ENCODE measurements around the gene TMEM270. TPM values are rescaled to one million over a fixed set of nuclear protein-coding genes. Genes with fewer than 3 reads are reported as not detected.

Gene TMEM270
- total RNA-seq, 1 donor = not detected

DNA sequence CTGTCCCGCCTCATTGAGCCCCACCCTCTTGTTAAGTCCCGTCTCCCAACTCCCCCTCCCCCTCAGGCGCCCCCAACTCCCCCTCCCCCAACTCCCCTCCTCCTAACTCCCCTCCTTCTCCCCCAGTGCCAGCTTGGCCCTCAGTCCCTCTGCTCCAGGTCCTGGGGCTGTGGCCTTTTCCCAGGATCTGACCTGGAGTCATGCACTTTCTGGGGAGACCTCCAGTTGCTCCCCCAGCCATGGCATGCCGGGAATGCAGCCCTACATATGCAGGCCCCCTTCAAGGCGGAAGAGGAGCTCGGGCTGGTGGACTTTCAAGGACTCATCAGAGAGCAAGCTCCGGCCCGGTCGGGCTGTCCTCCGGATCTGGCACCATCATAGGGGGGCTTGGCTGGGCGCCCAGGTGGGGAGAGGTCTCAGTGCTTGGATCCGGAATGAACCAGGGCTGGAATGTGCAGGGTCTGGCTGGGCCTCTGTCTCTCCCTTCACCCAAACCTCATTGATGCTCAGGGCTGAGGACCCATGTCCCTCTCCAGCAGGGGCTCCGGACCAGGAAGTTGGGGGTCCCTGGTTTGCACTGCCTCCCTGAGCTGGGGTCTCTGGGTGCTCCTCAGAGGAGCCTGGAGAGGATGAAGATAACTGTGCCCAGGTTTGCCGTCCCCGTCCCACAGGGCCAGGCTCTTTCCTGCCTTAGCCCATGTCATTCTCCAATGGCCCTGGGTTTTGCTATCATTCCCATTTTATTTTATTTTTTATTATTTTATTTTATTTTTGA is 41.1 kb downstream of the TMEM270 start:
- no peak for DNase-seq (ENCODE audit: low read depth in 2 of 3, low spot score in 2 of 3)

DNA sequence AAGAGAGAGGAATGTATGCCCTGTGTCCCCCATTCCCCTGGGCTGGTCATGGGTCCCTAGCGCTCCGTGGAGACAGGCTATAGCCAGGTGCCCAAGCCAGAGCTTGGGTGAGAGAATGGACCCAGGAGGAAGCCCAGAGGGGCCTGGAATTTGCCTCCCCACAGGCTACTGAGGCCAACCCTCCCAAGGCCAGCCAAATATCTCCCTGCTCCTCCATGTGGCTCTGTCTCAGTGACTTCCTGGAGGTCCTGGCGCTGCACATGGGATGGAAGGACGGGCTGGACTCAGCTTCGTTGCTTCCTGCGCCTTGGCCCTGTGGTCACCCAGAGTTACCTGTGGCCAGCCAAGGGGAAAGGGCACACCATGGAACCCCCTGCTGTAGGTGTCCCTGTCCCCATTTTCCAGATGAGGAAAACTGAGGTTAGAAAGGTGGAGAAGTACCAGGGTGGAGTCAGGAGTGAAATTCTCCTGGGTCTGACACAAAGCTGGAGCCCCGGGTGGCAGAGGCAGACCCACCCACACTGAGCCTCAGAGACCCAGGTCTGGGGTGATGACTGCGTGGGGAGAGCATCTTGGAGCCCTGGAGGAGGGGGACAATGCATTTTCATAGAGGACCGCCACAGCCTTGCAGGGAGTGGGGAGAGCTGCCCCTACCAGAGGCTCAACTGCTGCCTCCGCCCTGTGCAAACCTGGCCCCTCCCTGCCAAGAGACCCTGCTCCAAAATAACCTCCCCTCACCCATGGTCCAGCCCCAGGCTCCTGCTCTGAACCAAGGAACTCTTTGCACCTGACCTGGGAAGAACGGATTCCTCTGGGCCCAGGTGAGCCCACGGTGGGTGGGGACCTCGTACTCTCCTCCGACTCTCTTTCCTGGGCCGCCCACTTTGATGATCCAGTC is 42.6 kb downstream of the TMEM270 start:
- no peak for DNase-seq (ENCODE audit: low read depth in 2 of 3, low spot score in 2 of 3)

DNA sequence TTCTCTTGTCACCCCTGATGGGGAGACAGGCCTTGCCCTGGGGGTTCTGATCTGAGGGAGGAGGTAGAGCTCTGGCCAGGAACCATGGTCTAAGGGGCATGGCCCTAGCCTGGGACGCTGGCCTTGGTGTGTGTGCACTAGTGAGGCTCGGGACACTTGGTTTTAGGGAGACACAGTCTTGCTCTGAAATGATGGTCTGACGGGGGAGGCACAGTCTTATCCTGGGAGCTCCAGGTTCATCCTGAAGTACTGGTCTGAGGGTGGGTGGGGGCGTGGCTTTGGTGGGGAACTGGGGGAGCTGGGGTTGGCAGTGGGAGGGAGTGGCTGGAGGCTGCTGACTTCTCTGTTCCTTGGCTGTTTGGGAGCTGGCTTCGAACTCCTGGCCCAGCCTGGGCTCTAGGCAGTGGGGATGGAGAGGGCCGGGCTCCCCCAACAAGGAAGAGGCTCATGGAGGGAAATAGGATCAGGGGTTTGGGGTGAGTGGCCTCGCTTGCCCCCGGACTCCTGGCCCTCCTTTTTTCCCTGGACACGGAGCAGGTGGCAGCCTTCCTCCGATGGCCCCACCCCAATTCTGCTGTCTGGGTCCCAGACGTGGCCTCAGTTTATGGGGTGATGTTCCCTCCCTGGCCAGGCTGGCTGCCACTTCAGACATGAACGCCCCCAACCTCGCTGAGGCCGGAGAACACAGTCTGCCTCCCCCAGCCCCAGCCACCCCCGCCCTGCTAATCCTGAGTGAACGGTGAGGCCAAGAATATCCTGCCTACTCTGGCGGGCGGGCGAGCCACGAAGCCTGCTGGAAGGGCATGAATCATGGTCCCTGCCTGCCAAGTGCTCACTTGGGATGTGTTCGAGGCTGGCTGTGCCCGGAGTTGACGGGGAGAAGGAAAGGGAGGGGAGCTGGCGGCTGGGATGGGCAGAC is 43.5 kb downstream of the TMEM270 start:
- DNase-seq (ENCODE audit: low read depth in 2 of 3, low spot score in 2 of 3) = no peak

DNA sequence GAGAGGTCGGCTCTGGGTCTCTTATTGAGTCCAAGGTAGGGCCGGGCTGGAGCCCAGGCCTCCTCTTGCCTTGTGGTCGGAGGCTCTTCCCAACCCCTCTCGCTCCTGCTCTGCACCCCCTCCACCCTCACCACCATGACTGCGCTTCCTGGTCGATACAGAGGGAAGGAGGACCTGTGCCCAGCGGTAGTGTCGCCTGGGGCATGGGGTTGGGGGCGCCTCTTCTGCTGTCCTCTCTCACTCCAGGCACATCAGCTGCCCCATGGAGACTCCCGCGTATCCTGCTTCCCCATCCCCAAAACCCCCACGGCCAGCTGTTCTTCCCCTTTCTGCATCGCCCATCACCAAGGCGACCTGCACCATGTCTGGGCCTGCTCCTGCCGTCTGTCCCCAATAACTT is 44.4 kb downstream of the TMEM270 start:
- DNase-seq (ENCODE audit: low read depth in 2 of 3, low spot score in 2 of 3) = no peak

DNA sequence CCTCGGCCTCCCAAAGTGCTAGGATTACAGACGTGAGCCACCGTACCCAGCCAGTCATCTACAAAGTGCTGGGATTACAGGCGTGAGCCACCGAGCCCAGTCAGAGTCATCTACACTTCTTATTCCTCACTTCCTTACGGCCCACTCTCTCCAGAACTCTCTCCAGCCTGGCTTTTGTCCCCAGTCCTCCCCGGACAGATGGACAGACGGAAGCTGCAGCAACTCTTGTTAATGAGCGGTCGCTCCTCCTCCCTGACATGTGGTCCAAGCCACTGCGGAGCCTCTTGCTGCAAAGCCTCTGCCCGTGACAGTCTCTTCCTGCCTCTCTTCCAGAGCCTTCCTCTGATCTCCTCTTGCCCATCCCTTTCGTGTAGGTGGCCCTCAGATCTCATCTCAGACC is 45.9 kb downstream of the TMEM270 start:
- no peak for DNase-seq (ENCODE audit: low read depth in 2 of 3, low spot score in 2 of 3)

GRCh38 chr7:73907554-73908122 is 46.7 kb downstream of the TMEM270 start:
- no peak for DNase-seq (ENCODE audit: low read depth in 2 of 3, low spot score in 2 of 3)

DNA sequence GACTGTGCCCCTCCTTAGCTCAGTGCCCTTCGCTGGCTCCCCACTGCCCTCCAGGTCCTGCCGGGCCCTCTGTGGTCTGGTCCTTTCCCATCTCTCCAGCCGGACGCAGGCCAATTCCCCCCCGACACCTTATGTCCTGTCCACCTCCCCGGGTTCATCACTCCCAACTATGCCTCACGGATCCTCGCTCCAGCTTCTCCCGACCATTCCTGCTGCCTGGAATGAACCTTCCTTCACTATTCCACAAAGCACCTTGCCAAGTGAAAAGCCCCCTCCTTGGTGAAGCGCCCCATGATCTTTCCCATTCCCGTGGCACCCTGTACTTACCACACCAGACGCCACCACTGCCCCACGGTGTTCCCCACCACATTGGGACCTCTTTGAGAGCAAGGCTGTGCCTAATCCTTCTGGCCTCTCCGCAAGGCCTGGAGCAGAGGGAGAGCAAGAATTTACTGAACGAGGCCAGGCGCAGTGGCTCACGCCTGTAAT is 47.2 kb downstream of the TMEM270 start:
- DNase-seq (ENCODE audit: low read depth in 2 of 3, low spot score in 2 of 3) = no peak

- DNase-seq (ENCODE audit: low read depth in 2 of 3, low spot score in 2 of 3) = peak in 2 of 3 donors; percentile 49 to 90
Measured at GRCh38 chr7:73909051-73909941, 48.3 kb downstream of the TMEM270 start.

DNA sequence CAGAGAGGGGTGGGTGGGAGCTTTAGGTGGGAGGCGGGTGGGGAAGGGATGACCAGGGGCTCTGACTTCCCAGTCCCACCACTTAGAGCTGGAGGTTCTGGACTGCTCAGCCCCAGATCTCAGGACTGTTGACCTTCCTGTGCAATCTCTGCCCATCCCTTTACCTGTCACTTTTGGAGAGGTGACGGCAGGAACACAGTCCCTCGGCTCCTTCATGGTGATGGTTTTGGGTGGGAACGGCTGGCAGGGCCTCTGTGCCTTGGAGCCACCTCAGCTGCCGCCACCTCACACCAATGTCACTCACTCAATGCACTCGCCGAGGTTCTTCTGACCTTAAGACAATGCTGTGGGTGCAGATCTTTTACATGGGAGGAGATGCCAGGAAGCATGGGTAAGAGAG is 49.0 kb downstream of the TMEM270 start:
- no peak for DNase-seq (ENCODE audit: low read depth in 2 of 3, low spot score in 2 of 3)

DNA sequence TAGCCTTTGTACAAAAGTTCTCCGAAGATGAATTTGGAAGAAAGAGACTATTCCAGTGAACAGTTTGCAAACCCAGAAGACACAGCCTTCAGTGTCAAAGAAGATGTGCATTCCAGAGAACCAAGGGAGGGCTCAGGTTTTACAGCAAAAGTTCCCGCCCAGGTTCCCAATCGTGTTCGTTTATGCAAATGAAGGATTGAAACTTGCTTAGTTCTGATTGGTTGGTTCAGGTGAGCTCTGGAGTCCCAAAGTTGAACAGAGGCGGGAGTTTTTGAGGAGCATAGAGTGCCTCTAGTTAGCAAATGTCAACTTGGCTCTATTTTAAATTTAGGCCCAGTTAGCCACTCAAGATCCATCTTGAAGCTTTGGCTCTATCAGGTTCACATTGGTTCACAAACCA is 51.3 kb downstream of the TMEM270 start:
- DNase-seq (ENCODE audit: low read depth in 2 of 3, low spot score in 2 of 3) = no peak

Other genes starting within 250 kb of the TMEM270 start
- not detected for gene MLXIPL, start 236.6 kb upstream of the TMEM270 start, total RNA-seq
- not detected for gene VPS37D, start 193.3 kb upstream of the TMEM270 start, total RNA-seq
- gene DNAJC30, start 177.7 kb upstream of the TMEM270 start, total RNA-seq = 4.8 TPM
- 20.2 TPM for gene BUD23, start 177.6 kb upstream of the TMEM270 start, total RNA-seq
- 0.27 TPM for gene STX1A, start 141.5 kb upstream of the TMEM270 start, total RNA-seq
- gene ABHD11, start 122.4 kb upstream of the TMEM270 start, total RNA-seq = 11.3 TPM
- not detected for gene CLDN3, start 90.9 kb upstream of the TMEM270 start, total RNA-seq
- gene CLDN4, start 30.2 kb upstream of the TMEM270 start, total RNA-seq = under 0.01 TPM
- 0.27 TPM for gene METTL27, start 18.6 kb upstream of the TMEM270 start, total RNA-seq
- gene ELN, start 167.0 kb downstream of the TMEM270 start, total RNA-seq = 27.5 TPM
- gene LIMK1, start 222.6 kb downstream of the TMEM270 start, total RNA-seq = 22.4 TPM

All from hematopoietic multipotent progenitor cell (in vitro differentiated cells).